T-helper 2 cell treated with Interferon-gamma antibody and Interleukin-4, amounts not matched to agents 5 μg/mL and 100 μg/mL, for 36 hours (primary cell): ENCODE data around the gene SEMA5A.

ENCODE experiments used
- DNase-seq: peaks from one replicate; pipeline ENCODE4 v3.0.0; 2021; ENCODE audit warnings: low spot score
- H3K27ac Mint-ChIP-seq: one replicate; pipeline ENCODE4 v1.8.0; 2021; ENCODE audit warnings: mild to moderate bottlenecking, mixed read lengths
- H3K27me3 Mint-ChIP-seq: one replicate; pipeline ENCODE4 v1.8.0; 2021; ENCODE audit warnings: low read depth, mixed read lengths
- H3K36me3 Mint-ChIP-seq: one replicate; pipeline ENCODE4 v1.8.0; 2021; ENCODE audit warnings: low read depth, mixed read lengths
- H3K4me1 Mint-ChIP-seq: one replicate; pipeline ENCODE4 v1.8.0; 2021; ENCODE audit warnings: low read depth, mixed read lengths
- H3K4me3 Mint-ChIP-seq: one replicate; pipeline ENCODE4 v1.8.0; 2022; ENCODE audit warnings: mild to moderate bottlenecking, moderate library complexity, mixed read lengths
- H3K9me3 Mint-ChIP-seq: one replicate; pipeline ENCODE4 v1.8.0; 2021; ENCODE audit warnings: mixed read lengths

Gene SEMA5A

DNA sequence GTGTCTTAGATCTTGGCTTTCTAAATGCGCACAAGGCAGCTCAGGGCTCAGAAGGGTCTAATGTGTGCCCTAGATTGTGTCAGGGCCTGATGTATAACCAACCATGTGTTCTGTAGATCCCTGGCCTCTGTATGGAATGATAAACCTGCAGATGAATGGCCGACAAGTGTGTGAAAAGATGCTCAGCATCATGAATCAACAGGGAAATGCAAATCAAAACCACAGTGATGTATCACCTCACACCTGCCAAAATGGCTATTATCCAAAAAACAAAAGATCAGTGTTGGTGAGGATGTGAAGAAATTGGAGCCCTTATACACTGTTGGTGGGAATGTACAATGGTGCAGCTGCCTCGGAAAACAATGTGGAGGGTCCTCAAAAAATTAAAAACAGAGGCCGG is 489.8 kb downstream of the SEMA5A start:
- no peak for DNase-seq
- no peak overlapping the region for H3K4me3 Mint-ChIP-seq
- H3K27me3 Mint-ChIP-seq: no peaks in the 10 kb centered on the region
- H3K36me3 Mint-ChIP-seq: no peaks in the 10 kb centered on the region
- no peaks in the 10 kb centered on the region for H3K4me1 Mint-ChIP-seq
- peaks cover 4% of the 10 kb centered on the region for H3K9me3 Mint-ChIP-seq
- no peak overlapping the region for H3K27ac Mint-ChIP-seq

DNA sequence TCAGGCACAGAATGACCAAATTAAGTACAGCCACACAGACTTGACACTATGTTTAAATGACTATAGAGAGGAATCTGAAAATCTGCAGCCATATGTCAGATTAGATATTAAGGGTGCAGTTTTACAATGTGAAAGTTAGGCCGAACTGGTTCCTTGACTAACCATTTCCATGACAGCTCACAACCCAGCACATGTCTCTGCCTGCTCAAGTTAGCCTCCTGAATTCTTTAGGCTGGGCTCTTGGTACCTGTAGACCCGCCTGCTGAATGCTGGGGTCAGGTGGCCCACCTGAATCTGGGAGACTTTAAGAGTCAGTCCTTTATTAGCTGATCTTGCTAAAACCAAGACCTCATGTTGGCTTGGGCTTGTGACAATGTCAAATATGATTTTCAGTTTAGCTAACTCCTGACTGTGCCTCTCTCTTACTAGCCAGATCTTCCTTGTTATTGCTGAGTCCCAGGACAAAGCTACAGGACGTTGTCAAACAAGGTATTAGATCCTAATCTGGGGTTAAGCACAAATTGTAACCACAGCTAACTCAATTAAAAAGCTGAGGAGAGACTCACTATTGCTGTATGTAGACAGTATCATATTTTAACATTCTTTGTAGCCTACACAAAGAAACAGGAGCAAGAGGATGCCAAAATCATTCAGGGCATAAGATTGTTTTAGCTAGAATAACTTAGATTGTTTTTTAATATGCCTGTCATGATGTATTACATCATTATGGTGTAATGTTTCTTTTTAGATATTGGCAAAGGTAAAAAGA is 490.9 kb downstream of the SEMA5A start:
- Mint-ChIP-seq H3K27me3 (no peaks in the 10 kb centered on the region), H3K9me3 (peaks cover 8% of the 10 kb centered on the region), H3K4me1 (no peaks in the 10 kb centered on the region), H3K4me3 (no peak overlapping the region), H3K27ac (no peak overlapping the region), H3K36me3 (no peaks in the 10 kb centered on the region)
- DNase-seq: no peak

DNA sequence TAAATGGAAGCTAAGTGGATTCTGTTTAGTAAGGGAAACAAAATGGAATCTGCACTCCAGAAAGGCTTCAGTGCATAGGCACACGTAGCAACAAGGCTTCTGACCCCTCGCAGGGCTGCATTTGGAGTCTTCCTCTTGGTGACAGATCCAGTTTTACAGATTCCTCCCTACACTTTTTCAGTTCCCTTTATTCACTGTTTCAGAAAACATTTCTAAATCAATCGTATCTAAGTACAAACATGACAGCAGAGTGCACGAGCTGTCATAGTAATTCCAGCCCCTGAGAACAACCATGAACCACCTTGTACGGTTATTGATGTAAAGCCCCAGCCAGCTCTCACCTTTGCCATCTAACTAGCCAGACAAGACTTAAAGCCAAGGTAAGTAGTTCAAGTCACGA is 491.6 kb downstream of the SEMA5A start:
- no peak for DNase-seq
- H3K9me3 Mint-ChIP-seq: peaks cover 8% of the 10 kb centered on the region
- no peak overlapping the region for H3K27ac Mint-ChIP-seq
- H3K27me3 Mint-ChIP-seq: no peaks in the 10 kb centered on the region
- H3K4me1 Mint-ChIP-seq: no peaks in the 10 kb centered on the region
- no peaks in the 10 kb centered on the region for H3K36me3 Mint-ChIP-seq
- no peak overlapping the region for H3K4me3 Mint-ChIP-seq

DNA sequence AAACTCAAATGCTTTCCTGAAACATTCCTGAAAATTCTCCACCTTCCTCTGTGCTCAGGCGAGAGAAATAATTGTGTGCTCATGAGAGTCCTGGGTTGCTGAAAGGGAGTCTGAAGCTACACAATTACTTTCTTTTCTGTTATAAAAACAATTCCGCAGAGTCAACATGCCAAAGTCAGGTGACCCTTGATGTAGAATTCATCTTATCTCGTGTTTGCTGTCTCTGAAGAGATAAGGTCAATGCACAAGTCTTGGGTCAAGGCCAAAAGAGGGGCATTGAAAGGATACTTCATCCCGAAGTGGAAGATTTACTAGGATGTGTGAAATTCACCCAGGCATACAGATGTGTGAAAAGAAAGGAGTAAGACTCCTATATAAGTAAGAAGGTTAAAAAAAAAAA is 493.5 kb downstream of the SEMA5A start:
- H3K27ac Mint-ChIP-seq: no peak overlapping the region
- H3K9me3 Mint-ChIP-seq: peaks cover 8% of the 10 kb centered on the region
- H3K4me3 Mint-ChIP-seq: no peak overlapping the region
- H3K36me3 Mint-ChIP-seq: no peaks in the 10 kb centered on the region
- no peaks in the 10 kb centered on the region for H3K27me3 Mint-ChIP-seq
- no peak for DNase-seq
- no peaks in the 10 kb centered on the region for H3K4me1 Mint-ChIP-seq

DNA sequence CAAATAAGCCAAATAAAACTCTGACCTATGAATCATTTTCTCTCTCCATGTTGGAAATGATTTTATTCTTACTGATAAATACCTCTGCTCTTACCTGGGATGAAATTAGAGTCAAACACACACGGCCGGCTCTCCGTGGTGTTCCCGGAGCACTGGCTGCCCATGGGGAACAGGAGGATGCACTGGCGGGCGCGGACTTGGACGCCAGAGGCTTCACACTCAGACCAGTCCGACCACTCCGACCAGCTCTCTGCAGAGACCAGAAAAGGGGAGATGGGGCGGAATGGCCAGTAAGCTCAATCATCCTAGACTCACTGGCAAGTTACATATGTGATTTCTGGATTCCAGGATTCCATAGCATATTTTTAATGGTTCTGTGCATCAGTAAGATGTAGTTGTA is 494.1 kb downstream of the SEMA5A start:
- no peak for DNase-seq
- no peaks in the 10 kb centered on the region for H3K36me3 Mint-ChIP-seq
- no peaks in the 10 kb centered on the region for H3K4me1 Mint-ChIP-seq
- H3K27ac Mint-ChIP-seq: no peak overlapping the region
- peaks cover 8% of the 10 kb centered on the region for H3K9me3 Mint-ChIP-seq
- H3K4me3 Mint-ChIP-seq: no peak overlapping the region
- no peaks in the 10 kb centered on the region for H3K27me3 Mint-ChIP-seq

DNA sequence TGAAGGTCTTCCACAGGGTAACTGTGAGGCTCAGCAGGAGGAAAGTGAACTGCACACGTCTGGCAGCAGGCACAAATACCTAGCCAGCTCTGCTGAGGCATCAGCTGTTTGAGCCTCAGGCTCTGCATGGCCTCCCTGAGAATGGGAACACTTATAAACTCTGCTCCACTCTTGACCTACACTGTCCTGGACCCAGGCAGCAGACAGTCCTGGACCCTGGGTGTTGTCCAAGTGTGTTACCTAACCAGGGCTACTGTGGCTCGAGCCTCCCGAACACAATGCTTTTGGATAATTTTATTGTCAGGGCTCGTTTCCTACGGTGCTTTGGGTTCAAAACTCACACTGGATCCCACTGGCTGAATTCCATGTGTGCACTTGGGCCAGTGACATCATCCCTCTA is 497.9 kb downstream of the SEMA5A start:
- Mint-ChIP-seq H3K4me3 (no peak overlapping the region), H3K9me3 (peaks cover 4% of the 10 kb centered on the region), H3K27me3 (no peaks in the 10 kb centered on the region), H3K36me3 (no peaks in the 10 kb centered on the region), H3K4me1 (no peaks in the 10 kb centered on the region), H3K27ac (no peak overlapping the region)
- DNase-seq: no peak

DNA sequence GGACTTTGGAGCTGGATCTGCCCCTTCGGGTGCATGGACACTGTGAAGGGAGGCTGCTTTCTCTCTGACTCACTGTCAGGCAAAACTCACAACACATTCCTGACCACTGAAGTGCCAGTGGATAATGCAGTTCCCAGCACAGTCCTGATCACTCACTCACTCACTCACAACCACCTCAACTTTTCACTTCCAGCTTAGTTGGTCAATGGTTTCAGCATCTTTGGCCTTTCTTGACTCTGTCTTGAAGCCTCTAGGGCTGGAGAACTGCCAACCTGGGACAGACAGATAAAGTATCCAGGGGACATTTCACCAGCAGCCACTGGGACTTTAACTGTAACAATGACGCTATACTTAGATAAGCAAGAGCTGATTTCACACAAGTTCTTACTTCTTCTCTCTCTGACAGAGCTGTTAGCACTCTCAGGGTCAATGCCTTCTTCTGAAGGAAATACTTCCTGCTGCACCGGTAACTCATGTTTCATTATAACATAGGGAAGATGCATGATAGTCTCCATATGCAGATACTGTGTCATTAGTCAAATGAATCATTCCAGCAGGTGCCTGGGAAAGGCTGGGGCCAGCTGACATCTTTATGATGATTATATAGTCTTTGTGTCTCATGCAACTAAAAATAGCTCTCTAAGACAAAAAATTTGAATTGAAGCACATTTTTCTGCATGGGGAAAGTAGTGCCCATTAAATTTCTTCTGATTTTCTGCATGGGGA is 499.0 kb downstream of the SEMA5A start:
- no peaks in the 10 kb centered on the region for H3K27me3 Mint-ChIP-seq
- DNase-seq: no peak
- peaks cover 4% of the 10 kb centered on the region for H3K9me3 Mint-ChIP-seq
- no peak overlapping the region for H3K4me3 Mint-ChIP-seq
- no peak overlapping the region for H3K27ac Mint-ChIP-seq
- no peaks in the 10 kb centered on the region for H3K36me3 Mint-ChIP-seq
- no peaks in the 10 kb centered on the region for H3K4me1 Mint-ChIP-seq

DNA sequence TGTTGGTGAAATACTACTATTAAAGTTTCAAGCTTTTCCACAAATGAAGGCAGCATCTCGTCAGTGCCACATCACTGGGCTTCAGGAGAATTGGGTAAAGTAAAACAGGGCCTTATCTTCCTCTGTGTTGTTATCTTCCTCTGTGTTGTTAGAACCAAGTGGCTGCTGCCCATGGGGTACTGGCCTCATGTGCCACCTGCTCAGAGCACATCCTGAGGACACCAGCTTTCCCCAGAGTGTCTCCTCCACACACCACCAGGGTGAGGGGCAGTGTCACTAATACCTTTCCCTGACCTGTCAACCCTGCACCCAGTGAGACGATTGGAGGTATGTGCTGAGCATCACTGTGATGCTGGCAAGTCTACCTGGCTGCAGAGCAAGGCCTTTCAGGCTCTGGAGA is 499.9 kb downstream of the SEMA5A start:
- Mint-ChIP-seq H3K4me3 (no peak overlapping the region), H3K27me3 (no peaks in the 10 kb centered on the region), H3K9me3 (peaks cover 4% of the 10 kb centered on the region), H3K36me3 (no peaks in the 10 kb centered on the region), H3K4me1 (no peaks in the 10 kb centered on the region), H3K27ac (no peak overlapping the region)
- DNase-seq: no peak

DNA sequence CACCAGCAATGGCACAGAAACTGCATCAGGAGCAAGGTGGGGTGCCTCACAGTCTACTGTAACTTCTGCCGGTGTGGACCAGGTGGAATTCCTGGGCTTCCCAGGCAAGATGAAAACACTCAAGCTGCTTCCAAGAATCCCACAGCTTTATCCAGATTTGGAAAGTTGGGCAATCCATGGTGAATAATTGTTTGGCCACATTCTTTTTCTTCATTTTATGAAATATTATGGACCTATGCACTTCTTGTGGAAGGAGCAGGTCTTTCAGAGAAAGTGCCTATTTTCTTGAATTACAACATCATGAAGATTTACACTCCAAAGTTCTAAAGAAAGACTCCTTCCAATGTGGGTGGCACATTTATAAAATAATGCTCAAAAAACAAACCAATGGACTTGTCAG is 503.6 kb downstream of the SEMA5A start:
- Mint-ChIP-seq H3K4me1 (no peaks in the 10 kb centered on the region), H3K9me3 (peaks cover 12% of the 10 kb centered on the region), H3K4me3 (no peak overlapping the region), H3K27ac (no peak overlapping the region), H3K36me3 (no peaks in the 10 kb centered on the region), H3K27me3 (no peaks in the 10 kb centered on the region)
- no peak for DNase-seq

DNA sequence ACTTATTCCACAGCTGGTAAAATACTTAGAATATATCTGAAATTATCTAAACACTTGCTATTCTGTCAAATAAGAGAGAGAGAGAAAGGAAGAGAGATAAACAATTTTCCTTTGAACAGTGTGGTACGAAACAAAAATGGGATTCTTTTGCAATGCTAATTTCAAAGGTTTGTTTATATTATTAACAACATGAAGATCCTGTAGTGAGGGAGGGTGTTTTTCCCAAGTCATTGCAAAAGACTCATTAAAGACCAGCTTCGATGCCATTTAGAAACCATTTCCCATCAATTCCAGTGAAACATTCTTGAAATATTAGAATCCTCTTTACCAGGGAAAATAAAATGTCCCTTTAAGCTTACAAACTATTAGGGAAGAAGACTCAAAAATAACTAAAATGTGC is 505.4 kb downstream of the SEMA5A start:
- Mint-ChIP-seq H3K4me1 (no peaks in the 10 kb centered on the region), H3K4me3 (no peak overlapping the region), H3K27ac (no peak overlapping the region), H3K9me3 (peaks cover 12% of the 10 kb centered on the region), H3K27me3 (no peaks in the 10 kb centered on the region), H3K36me3 (no peaks in the 10 kb centered on the region)
- DNase-seq: no peak

DNA sequence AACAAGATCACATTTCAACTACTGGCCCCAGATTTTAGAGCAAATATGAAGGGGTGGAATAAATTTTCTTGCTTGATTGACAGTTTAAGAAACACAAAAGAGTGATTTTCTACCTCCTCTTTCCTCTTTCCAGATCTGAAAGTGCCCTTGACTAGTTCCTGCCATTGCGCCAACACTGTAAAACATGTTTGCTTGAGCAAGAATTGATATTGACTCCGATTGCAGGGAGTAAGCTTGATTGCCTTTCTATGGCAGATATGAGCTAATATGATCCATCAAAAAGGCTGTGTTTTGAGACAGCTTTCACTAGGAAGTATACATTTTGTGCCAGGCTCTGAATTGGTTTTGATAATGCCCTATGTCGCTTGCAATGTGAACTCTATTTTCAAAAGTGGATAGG is 508.8 kb downstream of the SEMA5A start:
- H3K9me3 Mint-ChIP-seq: peaks cover 15% of the 10 kb centered on the region
- H3K27ac Mint-ChIP-seq: no peak overlapping the region
- no peak overlapping the region for H3K4me3 Mint-ChIP-seq
- no peaks in the 10 kb centered on the region for H3K4me1 Mint-ChIP-seq
- no peaks in the 10 kb centered on the region for H3K36me3 Mint-ChIP-seq
- DNase-seq: no peak
- H3K27me3 Mint-ChIP-seq: no peaks in the 10 kb centered on the region

DNA sequence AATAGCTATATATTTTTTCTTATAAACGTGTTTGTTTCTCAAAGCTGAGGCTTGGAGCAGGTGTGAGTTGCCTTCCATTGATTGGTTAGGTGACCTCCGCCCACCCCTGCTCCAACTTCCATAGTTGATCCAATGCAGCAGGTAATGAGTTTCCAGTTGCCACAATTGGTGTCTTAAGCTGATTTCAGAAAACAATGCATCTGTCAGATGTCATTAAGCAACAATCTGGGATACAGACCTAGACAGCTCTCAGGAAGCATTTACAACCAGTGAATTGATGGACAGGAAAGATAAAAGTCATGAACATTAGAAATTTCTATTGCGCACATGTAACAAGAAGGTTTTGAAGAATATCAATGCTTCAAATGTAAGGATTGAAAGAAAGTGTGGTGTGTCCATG is 510.5 kb downstream of the SEMA5A start:
- DNase-seq: no peak
- no peak overlapping the region for H3K27ac Mint-ChIP-seq
- H3K4me1 Mint-ChIP-seq: no peaks in the 10 kb centered on the region
- peaks cover 23% of the 10 kb centered on the region for H3K9me3 Mint-ChIP-seq
- H3K36me3 Mint-ChIP-seq: no peaks in the 10 kb centered on the region
- H3K4me3 Mint-ChIP-seq: no peak overlapping the region
- no peaks in the 10 kb centered on the region for H3K27me3 Mint-ChIP-seq

DNA sequence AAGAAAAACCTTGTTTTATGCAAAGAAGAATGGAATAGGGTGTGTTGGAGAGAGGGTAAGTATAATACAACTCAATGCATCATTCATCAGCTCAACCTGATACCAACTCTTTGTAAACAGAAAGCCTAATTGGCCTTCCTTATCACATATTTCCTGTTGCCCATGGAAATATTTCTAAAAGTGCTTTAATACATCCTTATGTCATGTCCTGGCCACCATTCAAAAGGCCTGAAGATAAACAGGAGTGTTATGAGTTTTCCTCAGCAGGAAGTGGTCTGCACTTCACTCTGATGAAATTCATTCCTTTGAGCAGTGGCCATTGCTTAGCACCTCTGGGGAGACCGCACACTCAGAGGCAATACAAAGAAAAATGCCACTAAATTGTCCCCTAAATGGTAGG is 511.2 kb downstream of the SEMA5A start:
- Mint-ChIP-seq H3K36me3 (no peaks in the 10 kb centered on the region), H3K9me3 (peaks cover 21% of the 10 kb centered on the region)
- DNase-seq: no peak

DNA sequence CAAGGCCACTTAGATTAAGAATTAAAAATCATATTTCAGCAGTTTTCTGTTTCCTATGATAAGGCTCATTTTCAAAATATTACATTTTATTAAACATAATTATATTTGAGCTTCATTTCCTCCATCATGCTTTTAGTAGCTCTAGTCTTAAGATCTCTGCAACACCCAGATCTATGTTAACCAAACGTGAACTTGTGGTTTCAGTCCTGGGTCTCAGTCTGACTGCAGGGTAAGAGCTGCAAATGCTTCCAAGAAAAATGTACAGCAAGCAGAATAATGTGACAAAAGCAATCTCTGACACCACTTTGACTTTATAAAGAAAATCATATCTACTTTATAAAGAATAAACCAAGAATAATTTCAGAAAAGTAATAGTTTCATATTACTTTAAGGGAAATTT is 512.4 kb downstream of the SEMA5A start:
- Mint-ChIP-seq H3K27me3 (no peaks in the 10 kb centered on the region), H3K4me3 (no peak overlapping the region), H3K36me3 (no peaks in the 10 kb centered on the region), H3K27ac (no peak overlapping the region), H3K4me1 (no peaks in the 10 kb centered on the region), H3K9me3 (peaks cover 16% of the 10 kb centered on the region)
- no peak for DNase-seq

More for the DNA sequence above, 511.2 kb downstream of the SEMA5A start:
- Mint-ChIP-seq H3K4me3 (no peak overlapping the region), H3K4me1 (no peaks in the 10 kb centered on the region), H3K27ac (no peak overlapping the region), H3K27me3 (no peaks in the 10 kb centered on the region)

DNA sequence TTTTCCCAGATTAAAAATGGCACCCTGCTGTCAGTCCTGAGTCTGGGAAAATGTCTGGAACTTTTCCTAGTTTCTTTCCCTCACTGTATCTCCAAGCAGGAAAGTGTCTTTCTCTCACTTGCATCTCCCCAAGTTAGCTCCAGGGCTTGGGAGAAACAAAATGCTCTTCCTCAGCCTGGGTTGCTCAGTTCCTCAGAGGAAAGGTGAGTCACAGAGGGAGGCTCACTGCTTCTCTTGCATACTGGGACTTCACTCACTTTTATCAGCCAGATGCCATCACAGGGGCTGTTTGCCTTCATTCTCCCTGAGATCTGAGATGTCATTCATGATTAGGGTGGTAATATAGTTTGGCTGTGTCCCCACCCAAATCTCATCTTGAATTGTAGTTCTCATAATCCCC is 519.9 kb downstream of the SEMA5A start:
- Mint-ChIP-seq H3K9me3 (peaks cover 51% of the 10 kb centered on the region), H3K36me3 (no peaks in the 10 kb centered on the region), H3K27me3 (no peaks in the 10 kb centered on the region), H3K4me1 (no peaks in the 10 kb centered on the region), H3K27ac (no peak overlapping the region), H3K4me3 (no peak overlapping the region)
- DNase-seq: no peak
